G401 (cell line): ENCODE results near the gene GRIK5. TPM values are rescaled to one million over a fixed set of nuclear protein-coding genes. Genes with fewer than 3 reads are reported as not detected.

ENCODE experiments used
- total RNA-seq: library from RNA; depleted of rRNA; stranded (reverse); fragments of >200 nt; shearing (Covaris generic); gene quantifications from 2 replicates; pipeline ENCODE4 v1.2.3, GENCODE V29; 2014; rRNA removed

The GRIK5 gene
- total RNA-seq, 1 experiment from 2014 or later = 1.1 TPM

Other genes with a start within 250 kb of the GRIK5 start
- gene LYPD4, start 225.5 kb downstream of the GRIK5 start, total RNA-seq = not detected in 2 replicates
- not detected in 2 replicates for gene DMRTC2, start 225.2 kb downstream of the GRIK5 start, total RNA-seq
- 3,257 and 3,896 TPM in 2 replicates for gene RPS19, start 210.0 kb downstream of the GRIK5 start, total RNA-seq
- gene CD79A, start 192.9 kb downstream of the GRIK5 start, total RNA-seq = 1.0 and 1.4 TPM in 2 replicates
- 33.0 and 43.6 TPM in 2 replicates for gene ARHGEF1, start 187.0 kb downstream of the GRIK5 start, total RNA-seq
- gene ERFL, start 141.8 kb downstream of the GRIK5 start, total RNA-seq = not detected in 2 replicates
- 198 and 315 TPM in 2 replicates for gene RABAC1, start 110.9 kb downstream of the GRIK5 start, total RNA-seq
- 1.2 and 2.7 TPM in 2 replicates for gene ATP1A3, start 76.0 kb downstream of the GRIK5 start, total RNA-seq
- 22.4 and 22.7 TPM in 2 replicates for gene ZNF574, start 6.0 kb upstream of the GRIK5 start, total RNA-seq
- gene POU2F2, start 62.2 kb upstream of the GRIK5 start, total RNA-seq = not detected in 2 replicates
- gene DEDD2, start 147.5 kb upstream of the GRIK5 start, total RNA-seq = 41.1 and 52.0 TPM in 2 replicates
- gene ZNF526, start 150.1 kb upstream of the GRIK5 start, total RNA-seq = 7.9 and 13.6 TPM in 2 replicates
- 30.0 and 37.1 TPM in 2 replicates for gene GSK3A, start 172.4 kb upstream of the GRIK5 start, total RNA-seq
- 157 and 165 TPM in 2 replicates for gene ERF, start 184.9 kb upstream of the GRIK5 start, total RNA-seq
- 14.3 and 21.2 TPM in 2 replicates for gene CIC, start 199.0 kb upstream of the GRIK5 start, total RNA-seq
- gene PRR19, start 231.9 kb upstream of the GRIK5 start, total RNA-seq = 1.8 and 2.1 TPM in 2 replicates
- gene PAFAH1B3, start 232.4 kb upstream of the GRIK5 start, total RNA-seq = 151 and 170 TPM in 2 replicates
- not detected in 2 replicates for gene TMEM145, start 243.1 kb upstream of the GRIK5 start, total RNA-seq